Measurements from ENCODE around the gene SRGAP1.

DNA sequence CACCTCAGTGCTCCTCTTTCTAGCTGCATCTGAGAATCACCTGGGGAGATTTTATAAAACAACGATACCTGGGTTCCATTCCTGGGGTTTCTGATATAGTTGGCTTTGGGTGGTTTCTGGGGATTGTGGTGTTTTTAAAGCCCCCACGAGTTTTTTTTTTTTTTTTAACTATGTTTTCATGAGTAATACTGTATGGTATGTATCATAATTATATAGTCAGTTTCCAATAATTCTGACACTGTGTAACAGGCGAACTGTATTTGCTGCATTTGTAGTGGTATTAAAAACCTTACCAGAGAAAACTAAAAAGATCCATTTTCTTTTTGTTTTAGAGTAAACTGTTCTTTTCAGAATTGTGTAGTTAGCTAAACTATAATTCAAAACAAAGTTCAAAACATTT lies 84.9 kb downstream of the SRGAP1 start:
- TF ChIP-seq ZNF830 (CRISPR knock-in tag; IDR thresholded peaks at IDR 0.05) (no peak), RAD21 (CRISPR knock-in tag; conservative IDR thresholded peaks at IDR 0.05 in 1 of 2, IDR thresholded peaks at IDR 0.05 in 1 of 2) (no peak), TCF7 (IDR thresholded peaks at IDR 0.05; ENCODE audit: borderline replicate concordance) (no peak), SPI1 (IDR thresholded peaks at IDR 0.05; ENCODE audit: borderline replicate concordance, low read depth, low read length) (no peak), NFATC3 (IDR thresholded peaks at IDR 0.05) (no peak), HNRNPK (IDR thresholded peaks at IDR 0.05; ENCODE audit: low read depth, low read length, poor library complexity, severe bottlenecking) (no peak), ZNF12 (CRISPR knock-in tag; IDR thresholded peaks at IDR 0.05) (no peak), ATF1 (CRISPR knock-in tag; IDR thresholded peaks at IDR 0.05) (no peak), ATF1 (tag; IDR thresholded peaks at IDR 0.05) (no peak)
- TF ChIP-seq, protein P1, sequence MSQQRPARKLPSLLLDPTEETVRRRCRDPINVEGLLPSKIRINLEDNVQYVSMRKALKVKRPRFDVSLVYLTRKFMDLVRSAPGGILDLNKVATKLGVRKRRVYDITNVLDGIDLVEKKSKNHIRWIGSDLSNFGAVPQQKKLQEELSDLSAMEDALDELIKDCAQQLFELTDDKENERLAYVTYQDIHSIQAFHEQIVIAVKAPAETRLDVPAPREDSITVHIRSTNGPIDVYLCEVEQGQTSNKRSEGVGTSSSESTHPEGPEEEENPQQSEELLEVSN (IDR thresholded peaks at IDR 0.05; ENCODE audit: borderline replicate concordance in 1 of 2, extremely low read depth in 1 of 2, insufficient read depth in 1 of 2, insufficient read length in 1 of 2, low read depth in 1 of 2, low read length in 1 of 2, poor library complexity in 1 of 2, severe bottlenecking in 1 of 2), result no peak
- TF ChIP-seq, protein P2, sequence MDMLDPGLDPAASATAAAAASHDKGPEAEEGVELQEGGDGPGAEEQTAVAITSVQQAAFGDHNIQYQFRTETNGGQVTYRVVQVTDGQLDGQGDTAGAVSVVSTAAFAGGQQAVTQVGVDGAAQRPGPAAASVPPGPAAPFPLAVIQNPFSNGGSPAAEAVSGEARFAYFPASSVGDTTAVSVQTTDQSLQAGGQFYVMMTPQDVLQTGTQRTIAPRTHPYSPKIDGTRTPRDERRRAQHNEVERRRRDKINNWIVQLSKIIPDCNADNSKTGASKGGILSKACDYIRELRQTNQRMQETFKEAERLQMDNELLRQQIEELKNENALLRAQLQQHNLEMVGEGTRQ (CRISPR knock-in tag; IDR thresholded peaks at IDR 0.05), result no peak
- TF ChIP-seq, protein P3, sequence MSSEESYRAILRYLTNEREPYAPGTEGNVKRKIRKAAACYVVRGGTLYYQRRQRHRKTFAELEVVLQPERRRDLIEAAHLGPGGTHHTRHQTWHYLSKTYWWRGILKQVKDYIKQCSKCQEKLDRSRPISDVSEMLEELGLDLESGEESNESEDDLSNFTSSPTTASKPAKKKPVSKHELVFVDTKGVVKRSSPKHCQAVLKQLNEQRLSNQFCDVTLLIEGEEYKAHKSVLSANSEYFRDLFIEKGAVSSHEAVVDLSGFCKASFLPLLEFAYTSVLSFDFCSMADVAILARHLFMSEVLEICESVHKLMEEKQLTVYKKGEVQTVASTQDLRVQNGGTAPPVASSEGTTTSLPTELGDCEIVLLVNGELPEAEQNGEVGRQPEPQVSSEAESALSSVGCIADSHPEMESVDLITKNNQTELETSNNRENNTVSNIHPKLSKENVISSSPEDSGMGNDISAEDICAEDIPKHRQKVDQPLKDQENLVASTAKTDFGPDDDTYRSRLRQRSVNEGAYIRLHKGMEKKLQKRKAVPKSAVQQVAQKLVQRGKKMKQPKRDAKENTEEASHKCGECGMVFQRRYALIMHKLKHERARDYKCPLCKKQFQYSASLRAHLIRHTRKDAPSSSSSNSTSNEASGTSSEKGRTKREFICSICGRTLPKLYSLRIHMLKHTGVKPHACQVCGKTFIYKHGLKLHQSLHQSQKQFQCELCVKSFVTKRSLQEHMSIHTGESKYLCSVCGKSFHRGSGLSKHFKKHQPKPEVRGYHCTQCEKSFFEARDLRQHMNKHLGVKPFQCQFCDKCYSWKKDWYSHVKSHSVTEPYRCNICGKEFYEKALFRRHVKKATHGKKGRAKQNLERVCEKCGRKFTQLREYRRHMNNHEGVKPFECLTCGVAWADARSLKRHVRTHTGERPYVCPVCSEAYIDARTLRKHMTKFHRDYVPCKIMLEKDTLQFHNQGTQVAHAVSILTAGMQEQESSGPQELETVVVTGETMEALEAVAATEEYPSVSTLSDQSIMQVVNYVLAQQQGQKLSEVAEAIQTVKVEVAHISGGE (CRISPR knock-in tag; IDR thresholded peaks at IDR 0.05), result no peak
- TF ChIP-seq, protein P4, sequence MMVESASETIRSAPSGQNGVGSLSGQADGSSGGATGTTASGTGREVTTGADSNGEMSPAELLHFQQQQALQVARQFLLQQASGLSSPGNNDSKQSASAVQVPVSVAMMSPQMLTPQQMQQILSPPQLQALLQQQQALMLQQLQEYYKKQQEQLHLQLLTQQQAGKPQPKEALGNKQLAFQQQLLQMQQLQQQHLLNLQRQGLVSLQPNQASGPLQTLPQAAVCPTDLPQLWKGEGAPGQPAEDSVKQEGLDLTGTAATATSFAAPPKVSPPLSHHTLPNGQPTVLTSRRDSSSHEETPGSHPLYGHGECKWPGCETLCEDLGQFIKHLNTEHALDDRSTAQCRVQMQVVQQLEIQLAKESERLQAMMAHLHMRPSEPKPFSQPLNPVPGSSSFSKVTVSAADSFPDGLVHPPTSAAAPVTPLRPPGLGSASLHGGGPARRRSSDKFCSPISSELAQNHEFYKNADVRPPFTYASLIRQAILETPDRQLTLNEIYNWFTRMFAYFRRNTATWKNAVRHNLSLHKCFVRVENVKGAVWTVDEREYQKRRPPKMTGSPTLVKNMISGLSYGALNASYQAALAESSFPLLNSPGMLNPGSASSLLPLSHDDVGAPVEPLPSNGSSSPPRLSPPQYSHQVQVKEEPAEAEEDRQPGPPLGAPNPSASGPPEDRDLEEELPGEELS (CRISPR knock-in tag; IDR thresholded peaks at IDR 0.05; ENCODE audit: borderline replicate concordance), result no peak
- TF ChIP-seq, protein P5, sequence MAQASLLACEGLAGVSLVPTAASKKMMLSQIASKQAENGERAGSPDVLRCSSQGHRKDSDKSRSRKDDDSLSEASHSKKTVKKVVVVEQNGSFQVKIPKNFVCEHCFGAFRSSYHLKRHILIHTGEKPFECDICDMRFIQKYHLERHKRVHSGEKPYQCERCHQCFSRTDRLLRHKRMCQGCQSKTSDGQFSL (CRISPR knock-in tag; IDR thresholded peaks at IDR 0.05), result no peak
- TF ChIP-seq, protein P5 (tag; IDR thresholded peaks at IDR 0.05), result no peak

Measured in K562 (cell line).